HEK293 (cell line): ENCODE measurements around the gene CAMK2B.

ENCODE experiments used
- CTCF ChIA-PET: fragments of 350-600 bp; formaldehyde crosslinking; extraction: SDS; loops from one replicate; lab custom pipeline; 2021; ENCODE audit warnings: antibody characterized with exemption; lab: Yijun Ruan, JAX
- POLR2A ChIA-PET: fragments of 300-600 bp; formaldehyde crosslinking; extraction: SDS; loops from one replicate; lab custom pipeline; 2020; ENCODE audit warnings: antibody characterized with exemption, inconsistent platforms; lab: Yijun Ruan, JAX
- H3K27ac ChIP-seq: fragments of 200-500 bp; sonication (Bioruptor generic); 2 replicates; pipeline ENCODE4 v1.5.1; 2014; ENCODE audit warnings: low read depth, low read length, control low read depth, inconsistent platforms; ENCODE audit errors: extremely low read depth
- H3K36me3 ChIP-seq, 2 experiments: fragments of 200-500 bp in 1 of 2; sonication (Bioruptor generic) in 1 of 2; 1 replicate in 1 of 2; 2 replicates in 1 of 2; pipeline ENCODE4 v1.5.1; 2014 to 2017; ENCODE audit warnings: inconsistent platforms in 2 of 2, low read length in 2 of 2; ENCODE audit not compliant: control insufficient read depth in 2 of 2, insufficient read depth in 1 of 2
- H3K4me1 ChIP-seq: fragments of 200-500 bp; sonication (Bioruptor generic); 2 replicates; pipeline ENCODE4 v1.5.1; 2014; ENCODE audit warnings: mild to moderate bottlenecking, low read length, inconsistent platforms; ENCODE audit not compliant: control insufficient read depth, insufficient read depth
- H3K4me3 ChIP-seq: 2 replicates; pipeline ENCODE4 v1.5.1; 2011; ENCODE audit warnings: low read depth, mild to moderate bottlenecking, control low read depth, low read length, moderate library complexity
- H3K9me3 ChIP-seq: fragments of 200-500 bp; sonication (Bioruptor generic); 2 replicates; pipeline ENCODE4 v1.5.1; 2014; ENCODE audit warnings: low read depth, low read length, inconsistent platforms; ENCODE audit not compliant: control insufficient read depth, insufficient read depth
- BCL11B ChIP-seq: fragments of 450-650 bp; formaldehyde crosslinking; IDR thresholded peaks from 2 replicates; pipeline ENCODE4 v1.5.1; 2016; ENCODE audit warnings: low read depth, missing biosample characterization, missing genetic modification characterization
- CTCF ChIP-seq: fragments of 450-650 bp; formaldehyde crosslinking; IDR thresholded peaks from 2 replicates; pipeline ENCODE4 v1.5.1; 2016; ENCODE audit warnings: missing biosample characterization, missing genetic modification characterization
- GLIS1 ChIP-seq: fragments of 450-650 bp; formaldehyde crosslinking; IDR thresholded peaks from 2 replicates; pipeline ENCODE4 v1.5.1; 2016; ENCODE audit warnings: missing biosample characterization, missing genetic modification characterization
- GLIS2 ChIP-seq: fragments of 450-650 bp; formaldehyde crosslinking; IDR thresholded peaks from 2 replicates; pipeline ENCODE4 v1.5.1; 2016; ENCODE audit warnings: missing biosample characterization, missing genetic modification characterization
- KLF1 ChIP-seq: fragments of 450-650 bp; formaldehyde crosslinking; IDR thresholded peaks from 2 replicates; pipeline ENCODE4 v1.5.1; 2016; ENCODE audit warnings: missing biosample characterization, missing genetic modification characterization
- MEIS1 ChIP-seq: sonication (generic); formaldehyde crosslinking; IDR thresholded peaks from 2 replicates; pipeline ENCODE4 v1.8.1; 2022; ENCODE audit warnings: missing genetic modification reagents, mild to moderate bottlenecking, borderline replicate concordance
- ZBTB17 ChIP-seq: fragments of 450-650 bp; formaldehyde crosslinking; IDR thresholded peaks from 2 replicates; pipeline ENCODE4 v1.5.1; 2016; ENCODE audit warnings: missing biosample characterization, missing genetic modification characterization
- ZBTB44 ChIP-seq: fragments of 450-650 bp; IDR thresholded peaks from 2 replicates; pipeline ENCODE4 v1.5.1; 2018; ENCODE audit warnings: missing biosample characterization, mild to moderate bottlenecking, missing genetic modification characterization
- ZFP69B ChIP-seq: fragments of 450-650 bp; formaldehyde crosslinking; IDR thresholded peaks from 2 replicates; pipeline ENCODE4 v1.5.1; 2016; ENCODE audit warnings: missing biosample characterization, missing genetic modification characterization
- ZNF10 ChIP-seq: fragments of 450-650 bp; formaldehyde crosslinking; IDR thresholded peaks from 2 replicates; pipeline ENCODE4 v1.5.1; 2017; ENCODE audit warnings: missing biosample characterization, missing genetic modification characterization
- ZNF121 ChIP-seq: fragments of 450-650 bp; formaldehyde crosslinking; IDR thresholded peaks from 2 replicates; pipeline ENCODE4 v1.5.1; 2016; ENCODE audit warnings: missing biosample characterization, missing genetic modification characterization
- ZNF19 ChIP-seq: fragments of 450-650 bp; formaldehyde crosslinking; IDR thresholded peaks from 2 replicates; pipeline ENCODE4; 2016; ENCODE audit warnings: missing biosample characterization, missing genetic modification characterization, low read depth
- ZNF202 ChIP-seq: fragments of 450-650 bp; formaldehyde crosslinking; IDR thresholded peaks from 2 replicates; pipeline ENCODE4 v1.5.1; 2016; ENCODE audit warnings: missing biosample characterization, missing genetic modification characterization, borderline replicate concordance
- ZNF416 ChIP-seq: fragments of 450-650 bp; formaldehyde crosslinking; IDR thresholded peaks from 2 replicates; pipeline ENCODE4 v1.5.1; 2016; ENCODE audit warnings: missing biosample characterization, missing genetic modification characterization
- ZNF510 ChIP-seq: fragments of 450-650 bp; formaldehyde crosslinking; IDR thresholded peaks from 2 replicates; pipeline ENCODE4 v1.5.1; 2018; ENCODE audit warnings: mild to moderate bottlenecking, missing genetic modification characterization, missing biosample characterization; ENCODE audit not compliant: insufficient replicate concordance
- ZNF660 ChIP-seq: fragments of 450-650 bp; IDR thresholded peaks from 2 replicates; pipeline ENCODE4 v1.5.1; 2018; ENCODE audit warnings: missing biosample characterization, mild to moderate bottlenecking, missing genetic modification characterization
- ZNF692 ChIP-seq: fragments of 450-650 bp; formaldehyde crosslinking; IDR thresholded peaks from 2 replicates; pipeline ENCODE4 v1.5.1; 2016; ENCODE audit warnings: missing biosample characterization, missing genetic modification characterization
- ZNF76 ChIP-seq: fragments of 450-650 bp; formaldehyde crosslinking; IDR thresholded peaks from 2 replicates; pipeline ENCODE4; 2016; ENCODE audit warnings: low read depth, missing biosample characterization, missing genetic modification characterization, borderline replicate concordance
- ZNF792 ChIP-seq: fragments of 450-650 bp; formaldehyde crosslinking; IDR thresholded peaks from 2 replicates; pipeline ENCODE4 v1.5.1; 2016; ENCODE audit warnings: missing biosample characterization, missing genetic modification characterization
- TF ChIP-seq, protein P1 (sequence below): fragments of 450-650 bp; formaldehyde crosslinking; IDR thresholded peaks from 2 replicates; pipeline ENCODE4 v1.5.1; 2017; ENCODE audit warnings: missing biosample characterization, missing genetic modification characterization
- TF ChIP-seq, protein P2 (sequence below): fragments of 450-650 bp; formaldehyde crosslinking; IDR thresholded peaks from 2 replicates; pipeline ENCODE4 v1.5.1; 2016; ENCODE audit warnings: missing biosample characterization, missing genetic modification characterization

Gene CAMK2B

DNA sequence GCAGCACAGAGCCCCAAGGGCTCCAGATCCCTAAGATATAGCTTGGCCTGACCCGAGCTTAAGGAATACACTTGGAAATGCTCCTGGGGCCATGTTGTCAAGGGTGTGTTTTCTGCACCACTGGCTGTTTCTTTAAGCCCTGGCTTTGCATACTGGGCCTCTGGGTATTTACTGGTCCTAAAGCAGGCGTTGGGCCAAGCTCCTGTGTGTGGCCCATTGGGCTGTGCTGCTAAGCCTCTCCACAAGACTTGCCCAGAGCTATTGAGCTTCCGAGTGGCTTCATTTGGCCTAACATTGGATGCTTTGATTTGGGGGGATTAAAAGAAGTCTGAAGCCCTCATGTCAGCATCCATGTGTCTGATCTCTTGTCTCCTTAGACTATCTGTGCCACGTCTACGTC is 119.4 kb downstream of the CAMK2B start:
- ChIA-PET POLR2A (interaction anchor here (0.6 kb wide), 1 partner anchor 304 kb away, joined by 3 read pairs; no protein-coding TSS in a partner anchor), CTCF (interaction anchor here (0.7 to 1.4 kb wide), 3 partner anchors 8 to 139 kb away, joined by 3 to 5 read pairs (median 3); no protein-coding TSS in a partner anchor)
- Histone ChIP-seq H3K27ac (no peak overlapping the region), H3K4me1 (no peaks in the 10 kb centered on the region), H3K9me3 (no peaks in the 10 kb centered on the region), H3K4me3 (no peak overlapping the region), H3K36me3 (peaks cover 18 to 72% of the 10 kb centered on the region in 2 experiments)
- no peak for TF ChIP-seq KLF1

- Histone ChIP-seq H3K36me3 (peaks cover 6 to 33% of the 10 kb centered on the region in 2 experiments; a peak in 2 of 3 replicates), H3K27ac (no peak overlapping the region), H3K9me3 (no peaks in the 10 kb centered on the region), H3K4me1 (no peaks in the 10 kb centered on the region), H3K4me3 (peak overlapping the region; percentile 100)
- CTCF ChIA-PET = interaction anchor here (0.7 to 2.4 kb wide), 3 partner anchors 12 to 638 kb away, joined by 3 to 13 read pairs (median 3); no protein-coding TSS in a partner anchor
- POLR2A ChIA-PET = interaction anchor here (1.8 kb wide), 1 partner anchor 111 kb away, joined by 3 read pairs; no protein-coding TSS in a partner anchor
- TF ChIP-seq ZNF792 (tag by site-specific recombination) = no peak
- no peak for TF ChIP-seq ZNF660 (tag by site-specific recombination)
- no peak for TF ChIP-seq BCL11B (tag by site-specific recombination)
- no peak for TF ChIP-seq ZNF121
- TF ChIP-seq ZNF19 (tag by site-specific recombination) = no peak
- no peak for TF ChIP-seq ZNF202 (tag by site-specific recombination)
These were observed 123.6 kb downstream of the CAMK2B start for GRCh38 chr7:44201813-44202212.

GRCh38 chr7:44200699-44201461 is 124.5 kb downstream of the CAMK2B start, which contains the start of gene YKT6:
TSS of gene YKT6 (plus strand) at chr7:44200978. CDS start at chr7:44201136, 158 bp downstream.
- peaks cover 6 to 24% of the 10 kb centered on the region in 2 experiments; a peak in 2 of 3 replicates for H3K36me3 ChIP-seq
- H3K27ac ChIP-seq = peak within 1 kb of the TSS; percentile 62; the same call in 1 of the 2 replicates
- no peaks in the 10 kb centered on the region for H3K9me3 ChIP-seq
- ChIA-PET CTCF (interaction anchor here (0.9 to 2.4 kb wide), 2 partner anchors 13 to 365 kb away, joined by 3 to 13 read pairs; no protein-coding TSS in a partner anchor), POLR2A (interaction anchor here (0.6 to 1.8 kb wide), 11 partner anchors 13 to 450 kb away, joined by 3 to 7 read pairs (median 3); partner anchors contain the start of genes PGAM2 and POLD2)
- no peaks in the 10 kb centered on the region for H3K4me1 ChIP-seq
- peak within 1 kb of the TSS; percentile 100 for H3K4me3 ChIP-seq
- peak; percentile 30; the same call in 1 of the 2 replicates for TF ChIP-seq ZBTB17 (tag by site-specific recombination)
- no peak for TF ChIP-seq MEIS1 (CRISPR knock-in tag)
- no peak for TF ChIP-seq ZFP69B
- peak; percentile 88 for TF ChIP-seq GLIS1
- TF ChIP-seq ZNF660 (tag by site-specific recombination) = peak; percentile 65; the same call in 1 of the 2 replicates
- TF ChIP-seq, protein P1, sequence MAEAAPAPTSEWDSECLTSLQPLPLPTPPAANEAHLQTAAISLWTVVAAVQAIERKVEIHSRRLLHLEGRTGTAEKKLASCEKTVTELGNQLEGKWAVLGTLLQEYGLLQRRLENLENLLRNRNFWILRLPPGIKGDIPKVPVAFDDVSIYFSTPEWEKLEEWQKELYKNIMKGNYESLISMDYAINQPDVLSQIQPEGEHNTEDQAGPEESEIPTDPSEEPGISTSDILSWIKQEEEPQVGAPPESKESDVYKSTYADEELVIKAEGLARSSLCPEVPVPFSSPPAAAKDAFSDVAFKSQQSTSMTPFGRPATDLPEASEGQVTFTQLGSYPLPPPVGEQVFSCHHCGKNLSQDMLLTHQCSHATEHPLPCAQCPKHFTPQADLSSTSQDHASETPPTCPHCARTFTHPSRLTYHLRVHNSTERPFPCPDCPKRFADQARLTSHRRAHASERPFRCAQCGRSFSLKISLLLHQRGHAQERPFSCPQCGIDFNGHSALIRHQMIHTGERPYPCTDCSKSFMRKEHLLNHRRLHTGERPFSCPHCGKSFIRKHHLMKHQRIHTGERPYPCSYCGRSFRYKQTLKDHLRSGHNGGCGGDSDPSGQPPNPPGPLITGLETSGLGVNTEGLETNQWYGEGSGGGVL (tag by site-specific recombination) = no peak
- no peak for TF ChIP-seq ZNF10 (tag by site-specific recombination)
- 0 out of 2 replicates have a peak, but pooled peaks have one; percentile 18 for TF ChIP-seq ZNF76 (tag by site-specific recombination)
- no peak for TF ChIP-seq ZBTB44 (tag by site-specific recombination)
- no peak for TF ChIP-seq ZNF416 (tag by site-specific recombination)
- TF ChIP-seq, protein P2, sequence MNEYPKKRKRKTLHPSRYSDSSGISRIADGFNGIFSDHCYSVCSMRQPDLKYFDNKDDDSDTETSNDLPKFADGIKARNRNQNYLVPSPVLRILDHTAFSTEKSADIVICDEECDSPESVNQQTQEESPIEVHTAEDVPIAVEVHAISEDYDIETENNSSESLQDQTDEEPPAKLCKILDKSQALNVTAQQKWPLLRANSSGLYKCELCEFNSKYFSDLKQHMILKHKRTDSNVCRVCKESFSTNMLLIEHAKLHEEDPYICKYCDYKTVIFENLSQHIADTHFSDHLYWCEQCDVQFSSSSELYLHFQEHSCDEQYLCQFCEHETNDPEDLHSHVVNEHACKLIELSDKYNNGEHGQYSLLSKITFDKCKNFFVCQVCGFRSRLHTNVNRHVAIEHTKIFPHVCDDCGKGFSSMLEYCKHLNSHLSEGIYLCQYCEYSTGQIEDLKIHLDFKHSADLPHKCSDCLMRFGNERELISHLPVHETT (tag by site-specific recombination) = peak; percentile 62; the same call in 1 of the 2 replicates
- peak; percentile 85 for TF ChIP-seq CTCF
- TF ChIP-seq ZNF692 (tag by site-specific recombination) = peak; percentile 65; the same call in 1 of the 2 replicates
- TF ChIP-seq ZNF510 = no peak
- peak; percentile 75 for TF ChIP-seq GLIS2
